Kidney (tissue), 14 donors: ENCODE measurements around the gene NCOA1. TPM values are rescaled to one million over a fixed set of nuclear protein-coding genes. Genes with fewer than 3 reads are reported as not detected.
"Not testable (repeated sequence)": the region's sequence is repeated elsewhere in the genome, so short reads cannot be mapped to it uniquely, and the experiment has no call there.

Source experiments
- DNase-seq, 5 donors: peaks; one replicate each; pipeline ENCODE4 v3.0.0-alpha.2; 2013 to 2020
- FAIRE-seq: peaks from 2 replicates; lab custom pipeline; 2012; peaks lifted over from hg19 to GRCh38; lab: Jason Lieb, UNC
- H3K27ac ChIP-seq, 2 donors: one replicate each; pipeline ENCODE4 v1.7.0; 2013; ENCODE audit warnings: low read depth in 2 of 2, low read length in 2 of 2, inconsistent platforms in 1 of 2
- H3K27me3 ChIP-seq: one replicate; pipeline ENCODE4 v1.7.1; 2013; ENCODE audit warnings: low read length, inconsistent platforms; ENCODE audit not compliant: control insufficient read depth, insufficient read depth
- H3K36me3 ChIP-seq, 3 donors: one replicate each; pipeline versions ENCODE4 v1.7.0 to v1.7.1; 2013; ENCODE audit warnings: low read length in 3 of 3, control low read depth in 1 of 3, inconsistent platforms in 1 of 3; ENCODE audit not compliant: insufficient read depth in 3 of 3, control insufficient read depth in 2 of 3
- H3K4me1 ChIP-seq, 3 donors: one replicate each; pipeline versions ENCODE4 v1.7.0 to v1.7.1; 2013; ENCODE audit warnings: low read length in 3 of 3, inconsistent platforms in 1 of 3, low read depth in 1 of 3; ENCODE audit not compliant: control insufficient read depth in 2 of 3, insufficient read depth in 2 of 3
- H3K4me3 ChIP-seq, 3 donors: one replicate each; pipeline versions ENCODE4 v1.7.0 to v1.8.1; 2013; ENCODE audit warnings: low read length in 3 of 3, control low read depth in 1 of 3, inconsistent platforms in 1 of 3
- H3K9ac ChIP-seq, 3 donors: one replicate each; pipeline versions ENCODE4 v1.7.0 to v1.7.1; 2013; ENCODE audit warnings: low read length in 3 of 3, control low read depth in 1 of 3, inconsistent platforms in 1 of 3
- H3K9me3 ChIP-seq, 3 donors: one replicate each; pipeline versions ENCODE4 v1.7.0 to v1.7.1; 2013; ENCODE audit warnings: low read length in 3 of 3, control low read depth in 1 of 3, inconsistent platforms in 1 of 3; ENCODE audit not compliant: control insufficient read depth in 2 of 3, insufficient read depth in 1 of 3
- intact Hi-C: fragments of 100-400 bp; cut with DNase I; formaldehyde crosslinking; loops from one replicate; pipeline ENCODE4 v1.11.1; 2022
- polyA plus RNA-seq: library from polyadenylated mRNA; stranded (reverse); fragments of 350-450 nt; fragmentation: Illumina TruSeq; extraction: RNeasy Lipid Tissue Mini Kit (QIAGEN cat#74804); gene quantifications from one replicate; pipeline ENCODE4 v1.2.3, GENCODE V29; 2014; ENCODE audit warnings: low read depth, low replicate concordance; ENCODE audit not compliant: insufficient read depth
- total RNA-seq: library from RNA; stranded (reverse); fragmentation: NEBNext Ultra II Directional; extraction: Animal tissue kit (Norgen Biotek cat#: 25700); gene quantifications from one replicate; pipeline ENCODE4 v1.2.1, GENCODE V29; 2021
- TF ChIP-seq, protein P1 (sequence below): IDR thresholded peaks from 3 replicates; pipeline ENCODE4 v1.5.1; 2012; ENCODE audit warnings: mild to moderate bottlenecking, moderate library complexity, borderline replicate concordance; ENCODE audit not compliant: insufficient read depth; ENCODE audit errors: extremely low read depth
- donor health status: control.
- donor health status: control.
- donor health status: control.
- donor health status: control.
- donor health status: control.
- donor health status: DM: yes; HTN: yes; CAD: no.
- donor health status: Normal renal cell carcinoma (clear cell type).

The NCOA1 gene
- total and polyA plus RNA-seq, 2 donors from 2014 or later = 11.6 to 41.5 TPM

- no peak for FAIRE-seq
- DNase-seq = no peak
- Histone ChIP-seq H3K36me3 (no peaks in the 10 kb centered on the region), H3K27ac (no peak overlapping the region), H3K4me3 (no peak overlapping the region), H3K9ac (no peak overlapping the region), H3K9me3 (no peaks in the 10 kb centered on the region), H3K4me1 (peaks cover 0 to 12% (median 0%) of the 10 kb centered on the region in 3 donors), H3K27me3 (no peaks in the 10 kb centered on the region)
- intact Hi-C loops = no loop called here
- TF ChIP-seq, protein P1, sequence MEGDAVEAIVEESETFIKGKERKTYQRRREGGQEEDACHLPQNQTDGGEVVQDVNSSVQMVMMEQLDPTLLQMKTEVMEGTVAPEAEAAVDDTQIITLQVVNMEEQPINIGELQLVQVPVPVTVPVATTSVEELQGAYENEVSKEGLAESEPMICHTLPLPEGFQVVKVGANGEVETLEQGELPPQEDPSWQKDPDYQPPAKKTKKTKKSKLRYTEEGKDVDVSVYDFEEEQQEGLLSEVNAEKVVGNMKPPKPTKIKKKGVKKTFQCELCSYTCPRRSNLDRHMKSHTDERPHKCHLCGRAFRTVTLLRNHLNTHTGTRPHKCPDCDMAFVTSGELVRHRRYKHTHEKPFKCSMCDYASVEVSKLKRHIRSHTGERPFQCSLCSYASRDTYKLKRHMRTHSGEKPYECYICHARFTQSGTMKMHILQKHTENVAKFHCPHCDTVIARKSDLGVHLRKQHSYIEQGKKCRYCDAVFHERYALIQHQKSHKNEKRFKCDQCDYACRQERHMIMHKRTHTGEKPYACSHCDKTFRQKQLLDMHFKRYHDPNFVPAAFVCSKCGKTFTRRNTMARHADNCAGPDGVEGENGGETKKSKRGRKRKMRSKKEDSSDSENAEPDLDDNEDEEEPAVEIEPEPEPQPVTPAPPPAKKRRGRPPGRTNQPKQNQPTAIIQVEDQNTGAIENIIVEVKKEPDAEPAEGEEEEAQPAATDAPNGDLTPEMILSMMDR = no peak
These were observed 86.4 kb downstream of the NCOA1 start for GRCh38 chr2:24577481-24577880.

GRCh38 chr2:24579053-24579803, 88.2 kb downstream of the NCOA1 start:
- DNase-seq (no peak), FAIRE-seq (no peak)
- Histone ChIP-seq H3K36me3 (no peaks in the 10 kb centered on the region), H3K9ac (no peak overlapping the region), H3K27me3 (no peaks in the 10 kb centered on the region), H3K4me3 (no peak overlapping the region), H3K4me1 (peaks cover 0 to 12% (median 0%) of the 10 kb centered on the region in 3 donors), H3K27ac (no peak overlapping the region), H3K9me3 (no peaks in the 10 kb centered on the region)
- TF ChIP-seq, protein P1 = no peak
- intact Hi-C loops = no loop called here

DNA sequence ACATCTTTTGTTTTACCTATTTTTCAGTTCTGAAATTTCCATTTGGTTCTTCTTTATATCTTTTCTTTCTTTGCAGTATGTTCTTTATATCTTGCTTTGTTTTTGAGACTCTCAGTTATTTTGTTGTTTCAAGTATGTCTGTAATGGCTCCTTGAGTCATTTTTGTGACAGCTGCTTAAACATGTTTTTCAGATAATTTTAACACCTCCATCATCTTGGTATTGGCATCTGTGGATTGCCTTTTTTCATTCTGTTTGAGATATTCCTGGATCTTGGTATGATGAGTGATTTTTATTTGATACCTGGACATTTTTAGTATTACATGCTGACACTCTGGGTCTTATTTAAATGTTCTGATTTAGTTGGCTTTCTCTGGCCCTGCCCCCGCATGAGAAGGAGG, 89.5 kb downstream of the NCOA1 start:
- FAIRE-seq = no peak
- TF ChIP-seq, protein P1 = no peak
- Histone ChIP-seq H3K27ac (no peak overlapping the region), H3K36me3 (no peaks in the 10 kb centered on the region), H3K4me3 (no peak overlapping the region), H3K4me1 (peaks cover 0 to 12% (median 0%) of the 10 kb centered on the region in 3 donors), H3K27me3 (no peaks in the 10 kb centered on the region), H3K9me3 (no peaks in the 10 kb centered on the region), H3K9ac (no peak overlapping the region)
- intact Hi-C loops = no loop called here
- no peak for DNase-seq

GRCh38 chr2:24581971-24582370, 90.9 kb downstream of the NCOA1 start:
- DNase-seq, FAIRE-seq: not testable (repeated sequence)

More at GRCh38 chr2:24581971-24582370, 90.9 kb downstream of the NCOA1 start:
- peaks cover 0 to 12% (median 0%) of the 10 kb centered on the region in 3 donors for H3K4me1 ChIP-seq
- intact Hi-C loops, H3K9ac ChIP-seq, H3K27ac ChIP-seq, H3K9me3 ChIP-seq, H3K4me3 ChIP-seq, H3K27me3 ChIP-seq, H3K36me3 ChIP-seq: not testable (repeated sequence)
